IMR-90 (cell line): ENCODE data around the gene EFNA5. TPM values are rescaled to one million over a fixed set of nuclear protein-coding genes. Genes with fewer than 3 reads are reported as not detected.

ENCODE experiments used
- ATAC-seq: fragments of 200-7000 bp; cut with Tn5 transposase; 2 replicates; pipeline ENCODE4 v1.9.1; 2020; ENCODE audit warnings: low read depth, mild to moderate bottlenecking, moderate library complexity
- BruUV-seq: library from RNA; stranded (reverse); fragments of 400-500 nt; replicated peaks from 2 replicates; lab custom pipeline; 2021; lab: Mats Ljungman, UMichigan
- CTCF ChIA-PET: fragments of 300-600 bp; formaldehyde crosslinking; extraction: SDS; loops from one replicate; lab custom pipeline; 2021; ENCODE audit warnings: antibody characterized with exemption; lab: Yijun Ruan, JAX
- POLR2A ChIA-PET: fragments of 300-600 bp; sonication (Branson Sonifier 250); formaldehyde crosslinking; loops from one replicate; lab custom pipeline; 2022; ENCODE audit warnings: antibody characterized with exemption; ENCODE audit not compliant: unreplicated experiment; lab: Charles Lee
- DNase-seq: peaks from one replicate; pipeline ENCODE4 v3.0.0; 2013
- H2AFZ ChIP-seq: replicated peaks from 2 replicates; pipeline ENCODE3; 2013; ENCODE audit warnings: low read length, mild to moderate bottlenecking; ENCODE audit not compliant: poor library complexity
- H2AK5ac ChIP-seq: 2 replicates; pipeline ENCODE4 v1.6.1; 2013; ENCODE audit warnings: low read depth, low read length, inconsistent platforms
- H2AK9ac ChIP-seq: replicated peaks from 2 replicates; pipeline ENCODE3; 2013; ENCODE audit warnings: mild to moderate bottlenecking, low read depth, low read length, moderate library complexity; ENCODE audit not compliant: poor library complexity
- H2BK120ac ChIP-seq: 2 replicates; pipeline ENCODE4 v1.6.1; 2013; ENCODE audit warnings: low read depth, low read length, inconsistent platforms
- H2BK15ac ChIP-seq: 3 replicates; pipeline ENCODE4 v1.6.1; 2013; ENCODE audit warnings: low read depth, low read length, inconsistent platforms
- H2BK20ac ChIP-seq: 2 replicates; pipeline ENCODE4 v1.6.1; 2013; ENCODE audit warnings: low read depth, mild to moderate bottlenecking, inconsistent platforms, low read length, moderate library complexity
- H2BK5ac ChIP-seq: 2 replicates; pipeline ENCODE4 v1.6.1; 2013; ENCODE audit warnings: mild to moderate bottlenecking, low read depth, low read length, inconsistent platforms; ENCODE audit not compliant: poor library complexity, severe bottlenecking
- H3K14ac ChIP-seq: replicated peaks from 2 replicates; pipeline ENCODE4 v1.6.1; 2013; ENCODE audit warnings: low read depth, low read length, inconsistent platforms
- H3K18ac ChIP-seq: 2 replicates; pipeline ENCODE4 v1.6.1; 2013; ENCODE audit warnings: low read depth, low read length, control low read depth
- H3K23ac ChIP-seq: 2 replicates; pipeline ENCODE4 v1.6.1; 2013; ENCODE audit warnings: low read depth, low read length, inconsistent platforms
- H3K27ac ChIP-seq: 2 replicates; pipeline ENCODE4 v1.5.1; 2013; ENCODE audit warnings: mild to moderate bottlenecking, control low read depth, low read length; ENCODE audit not compliant: insufficient read depth
- H3K27me3 ChIP-seq: 2 replicates; pipeline ENCODE4 v1.6.1; 2013; ENCODE audit warnings: low read length; ENCODE audit not compliant: control insufficient read depth, insufficient read depth
- H3K36me3 ChIP-seq: 2 replicates; pipeline ENCODE4 v1.6.1; 2013; ENCODE audit warnings: low read length, mixed read lengths; ENCODE audit not compliant: control insufficient read depth, insufficient read depth
- H3K4ac ChIP-seq: 2 replicates; pipeline ENCODE4 v1.6.1; 2013; ENCODE audit warnings: low read depth, low read length, inconsistent platforms
- H3K4me1 ChIP-seq: 2 replicates; pipeline ENCODE4 v1.6.1; 2013; ENCODE audit warnings: low read length, mixed read lengths; ENCODE audit not compliant: control insufficient read depth, insufficient read depth
- H3K4me2 ChIP-seq: 2 replicates; pipeline ENCODE4 v1.6.1; 2013; ENCODE audit warnings: low read depth, mild to moderate bottlenecking, control low read depth, low read length, moderate library complexity
- H3K4me3 ChIP-seq: 2 replicates; pipeline ENCODE4 v1.5.1; 2013; ENCODE audit warnings: low read depth, mild to moderate bottlenecking, control low read depth, low read length, moderate library complexity; ENCODE audit not compliant: insufficient read depth
- H3K56ac ChIP-seq: 2 replicates; pipeline ENCODE4 v1.6.1; 2013; ENCODE audit warnings: low read length, inconsistent platforms; ENCODE audit not compliant: insufficient read depth; ENCODE audit errors: extremely low read depth
- H3K79me1 ChIP-seq, 2 experiments: 2 replicates each; pipeline ENCODE4 v1.6.1; 2013; ENCODE audit warnings: low read length in 2 of 2, inconsistent platforms in 1 of 2, low read depth in 1 of 2
- H3K9ac ChIP-seq: 2 replicates; pipeline ENCODE4 v1.6.1; 2013; ENCODE audit warnings: low read depth, low read length, control low read depth
- H3K9me1 ChIP-seq: 2 replicates; pipeline ENCODE4 v1.6.1; 2013; ENCODE audit warnings: low read length, inconsistent platforms; ENCODE audit not compliant: insufficient read depth
- H3K9me3 ChIP-seq: 2 replicates; pipeline ENCODE4 v1.6.1; 2013; ENCODE audit warnings: low read length; ENCODE audit not compliant: control insufficient read depth, insufficient read depth
- H4K20me1 ChIP-seq: 2 replicates; pipeline ENCODE4 v1.6.1; 2013; ENCODE audit warnings: low read length, inconsistent platforms; ENCODE audit not compliant: insufficient read depth
- H4K5ac ChIP-seq: 2 replicates; pipeline ENCODE4 v1.6.1; 2013; ENCODE audit warnings: mild to moderate bottlenecking, low read depth, low read length, control low read depth
- H4K8ac ChIP-seq, 2 experiments: 2 replicates each; pipeline ENCODE4 v1.6.1; 2013; ENCODE audit warnings: low read depth in 2 of 2, low read length in 2 of 2, control low read depth in 1 of 2, inconsistent platforms in 1 of 2
- H4K91ac ChIP-seq: 2 replicates; pipeline ENCODE4 v1.6.1; 2013; ENCODE audit warnings: low read depth, low read length, inconsistent platforms; ENCODE audit not compliant: insufficient read depth
- CEBPB ChIP-seq: IDR thresholded peaks from 2 replicates; pipeline ENCODE4 v1.6.1; 2012; ENCODE audit warnings: low read depth, low read length, improper control_type of control experiment
- MAFK ChIP-seq: IDR thresholded peaks from 2 replicates; pipeline ENCODE4 v1.6.1; 2012; ENCODE audit warnings: low read depth, low read length, improper control_type of control experiment
- RCOR1 ChIP-seq: IDR thresholded peaks from 2 replicates; pipeline ENCODE4 v1.6.1; 2012; ENCODE audit warnings: mild to moderate bottlenecking, low read length, improper control_type of control experiment; ENCODE audit not compliant: insufficient replicate concordance
- RFX5 ChIP-seq: IDR thresholded peaks from 2 replicates; pipeline ENCODE4 v1.8.0; 2012; ENCODE audit warnings: low read depth, mild to moderate bottlenecking, low read length, moderate library complexity
- SMC3 ChIP-seq: fragments of 150-350 bp; IDR thresholded peaks from 2 replicates; pipeline ENCODE4 v1.6.1; 2016; ENCODE audit warnings: low read depth, mild to moderate bottlenecking, antibody characterized with exemption, low read length, moderate library complexity
- WGBS, 2 experiments: methylation state at CpG; one replicate each; pipeline versions ENCODE4 v1.1.5 to v1.1.7; 2013; ENCODE audit warnings: missing lambda C conversion rate in 2 of 2; ENCODE audit not compliant: insufficient read length in 1 of 2; ENCODE audit errors: extremely low coverage in 2 of 2; 5-methylcytosine and 5-hydroxymethylcytosine counted together
- dilution Hi-C: fragments of 300-500 bp; cut with HindIII; formaldehyde crosslinking; loops from one replicate; pipeline ENCODE4 v1.14.3; 2018; ENCODE audit warnings: low sequenced_read_pairs; ENCODE audit not compliant: unreplicated experiment
- in situ Hi-C: fragments of 300-500 bp; cut with MboI; formaldehyde crosslinking; loops from 3 replicates; pipeline ENCODE4 v1.14.3; 2019; ENCODE audit warnings: low sequenced_read_pairs, inconsistent platforms, mixed read lengths
- intact Hi-C: fragments of 100-400 bp; cut with micrococcal nuclease; formaldehyde crosslinking; loops from 2 replicates; pipeline ENCODE4 v1.10.0; 2022
- polyA plus RNA-seq, 3 experiments: library from polyadenylated mRNA; depleted of rRNA; stranded (reverse); fragments of >200 nt; gene quantifications; 2 replicates each; pipeline ENCODE4 v1.2.3, GENCODE V29; 2012; ENCODE audit warnings: low replicate concordance in 1 of 3
- total RNA-seq: library from RNA; depleted of rRNA; stranded (reverse); fragments of >200 nt; gene quantifications from 2 replicates; pipeline ENCODE4 v1.2.3, GENCODE V29; 2012
- TF ChIP-seq, protein P1 (sequence below): conservative IDR thresholded peaks from 2 replicates; pipeline ENCODE4 v1.5.1; 2012; ENCODE audit warnings: mild to moderate bottlenecking, low read depth, low read length, improper control_type of control experiment
- TF ChIP-seq, protein P2 (sequence below): fragments of 150-350 bp; IDR thresholded peaks from 2 replicates; pipeline ENCODE4 v1.6.1; 2016; ENCODE audit warnings: low read depth, mild to moderate bottlenecking, low read length, moderate library complexity, borderline replicate concordance

EFNA5 gene
- total and polyA plus RNA-seq, 2 of the 4 experiments (the other 2 are of a cell fraction): 1.5 to 1.6 TPM

DNA sequence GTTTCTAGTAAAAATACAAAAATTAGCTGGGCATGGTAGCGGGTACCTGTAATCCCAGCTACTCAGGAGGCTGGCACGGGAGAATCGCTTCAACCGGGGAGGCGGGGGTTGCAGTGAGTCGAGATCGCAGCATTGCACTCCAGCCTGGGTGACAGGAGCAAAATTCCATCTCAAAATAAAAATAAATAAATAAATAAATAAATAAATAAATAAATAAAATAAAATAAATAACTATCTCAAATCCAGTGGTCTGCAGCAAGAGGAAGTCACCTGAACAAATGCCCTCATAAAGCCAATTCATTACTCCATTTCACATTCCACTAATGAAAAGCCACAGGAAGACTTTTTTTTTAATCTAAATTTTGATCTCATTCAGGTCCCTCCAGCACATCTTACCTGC is 114.2 kb downstream of the EFNA5 start:
- H4K20me1 ChIP-seq: no peaks in the 10 kb centered on the region
- no peaks in the 10 kb centered on the region for H3K36me3 ChIP-seq
- no CpG with 5 or more reads among the region's 7 CpGs for WGBS, 2 experiments
- ATAC-seq (no peak), DNase-seq (no peak)
- no peak overlapping the region for H4K5ac ChIP-seq
- H2BK120ac ChIP-seq: peak overlapping the region; percentile 85
- H2AK5ac ChIP-seq: no peak overlapping the region
- peak overlapping the region; percentile 38; the same call in 1 of the 2 replicates for H4K91ac ChIP-seq
- no peak overlapping the region for H2BK15ac ChIP-seq
- H3K9ac ChIP-seq: no peak overlapping the region
- peak overlapping the region in 1 of 2 experiments; percentile 75; a peak in 2 of 4 replicates for H4K8ac ChIP-seq
- intact Hi-C loops: no loop called here
- TF ChIP-seq, protein P1, sequence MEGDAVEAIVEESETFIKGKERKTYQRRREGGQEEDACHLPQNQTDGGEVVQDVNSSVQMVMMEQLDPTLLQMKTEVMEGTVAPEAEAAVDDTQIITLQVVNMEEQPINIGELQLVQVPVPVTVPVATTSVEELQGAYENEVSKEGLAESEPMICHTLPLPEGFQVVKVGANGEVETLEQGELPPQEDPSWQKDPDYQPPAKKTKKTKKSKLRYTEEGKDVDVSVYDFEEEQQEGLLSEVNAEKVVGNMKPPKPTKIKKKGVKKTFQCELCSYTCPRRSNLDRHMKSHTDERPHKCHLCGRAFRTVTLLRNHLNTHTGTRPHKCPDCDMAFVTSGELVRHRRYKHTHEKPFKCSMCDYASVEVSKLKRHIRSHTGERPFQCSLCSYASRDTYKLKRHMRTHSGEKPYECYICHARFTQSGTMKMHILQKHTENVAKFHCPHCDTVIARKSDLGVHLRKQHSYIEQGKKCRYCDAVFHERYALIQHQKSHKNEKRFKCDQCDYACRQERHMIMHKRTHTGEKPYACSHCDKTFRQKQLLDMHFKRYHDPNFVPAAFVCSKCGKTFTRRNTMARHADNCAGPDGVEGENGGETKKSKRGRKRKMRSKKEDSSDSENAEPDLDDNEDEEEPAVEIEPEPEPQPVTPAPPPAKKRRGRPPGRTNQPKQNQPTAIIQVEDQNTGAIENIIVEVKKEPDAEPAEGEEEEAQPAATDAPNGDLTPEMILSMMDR: no peak
- TF ChIP-seq, protein P2, sequence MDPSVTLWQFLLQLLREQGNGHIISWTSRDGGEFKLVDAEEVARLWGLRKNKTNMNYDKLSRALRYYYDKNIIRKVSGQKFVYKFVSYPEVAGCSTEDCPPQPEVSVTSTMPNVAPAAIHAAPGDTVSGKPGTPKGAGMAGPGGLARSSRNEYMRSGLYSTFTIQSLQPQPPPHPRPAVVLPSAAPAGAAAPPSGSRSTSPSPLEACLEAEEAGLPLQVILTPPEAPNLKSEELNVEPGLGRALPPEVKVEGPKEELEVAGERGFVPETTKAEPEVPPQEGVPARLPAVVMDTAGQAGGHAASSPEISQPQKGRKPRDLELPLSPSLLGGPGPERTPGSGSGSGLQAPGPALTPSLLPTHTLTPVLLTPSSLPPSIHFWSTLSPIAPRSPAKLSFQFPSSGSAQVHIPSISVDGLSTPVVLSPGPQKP: no peak
- TF ChIP-seq CEBPB (no peak), SMC3 (no peak), RCOR1 (no peak), RFX5 (no peak), MAFK (no peak)
- no peak overlapping the region for H3K23ac ChIP-seq
- H2AFZ ChIP-seq: no peak overlapping the region
- peak overlapping the region; percentile 42; the same call in 1 of the 2 replicates for H3K14ac ChIP-seq
- no peak overlapping the region for H2BK5ac ChIP-seq
- no peak overlapping the region for H3K4me2 ChIP-seq
- no peaks in the 10 kb centered on the region for H3K9me3 ChIP-seq
- in situ Hi-C loops: no loop called here
- H3K27ac ChIP-seq: no peak overlapping the region
- no peaks in the 10 kb centered on the region for H3K27me3 ChIP-seq
- H2BK20ac ChIP-seq: peak overlapping the region; percentile 77; the same call in 1 of the 2 replicates
- no peak overlapping the region for H3K4me3 ChIP-seq
- peaks cover 0 to 4% of the 10 kb centered on the region in 2 experiments; a peak in 1 of 4 replicates for H3K79me1 ChIP-seq
- dilution Hi-C loops: no loop called here
- BruUV-seq: no TSS peak
- H2AK9ac ChIP-seq: no peak overlapping the region
- H3K4ac ChIP-seq: peak overlapping the region; percentile 71
- peaks cover 10% of the 10 kb centered on the region for H3K4me1 ChIP-seq
- H3K56ac ChIP-seq: no peak overlapping the region
- POLR2A ChIA-PET: no interaction called here
- H3K18ac ChIP-seq: no peak overlapping the region
- CTCF ChIA-PET: interaction anchor here (2.8 kb wide), 1 partner anchor 16 kb away, joined by 9 read pairs; no protein-coding TSS in a partner anchor
- H3K9me1 ChIP-seq: peaks cover 15% of the 10 kb centered on the region
